NCI-H1436 treated with DMSO at 0.1 percent for 48 hours (cell line): Measurements from ENCODE around the gene RUBCNL.

Experiments used
- DNase-seq: peaks from one replicate; lab custom pipeline; 2025; lab: John Stamatoyannopoulos, UW

RUBCNL gene

DNA sequence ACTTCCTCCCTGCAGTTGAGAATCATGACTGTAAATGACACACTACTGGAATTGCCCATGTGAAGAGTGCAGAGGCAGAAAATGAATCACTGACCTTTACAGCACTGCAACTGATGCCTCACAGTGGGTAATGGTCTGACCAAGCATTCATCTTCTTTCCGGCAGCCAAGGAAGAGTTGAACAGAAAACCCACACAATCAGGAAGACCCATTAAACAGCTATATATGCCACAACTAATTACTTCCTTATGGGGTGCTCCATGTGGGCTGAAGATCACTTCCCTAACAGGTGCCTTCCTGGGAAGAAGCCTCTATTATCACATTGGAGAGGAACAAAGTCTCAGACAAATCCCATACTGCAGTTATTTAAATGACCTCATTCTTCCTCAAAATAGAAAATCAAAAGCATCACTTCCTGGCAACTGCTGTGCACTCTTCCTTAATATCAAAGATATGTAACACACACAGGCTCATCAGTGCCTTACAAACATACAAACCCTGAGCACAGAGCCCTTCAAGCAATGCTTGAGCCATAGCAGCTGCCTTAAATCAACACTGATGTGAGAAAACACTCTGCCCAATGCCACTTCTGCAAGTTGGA, 45.8 kb downstream of the RUBCNL start:
- DNase-seq: no peak

DNA sequence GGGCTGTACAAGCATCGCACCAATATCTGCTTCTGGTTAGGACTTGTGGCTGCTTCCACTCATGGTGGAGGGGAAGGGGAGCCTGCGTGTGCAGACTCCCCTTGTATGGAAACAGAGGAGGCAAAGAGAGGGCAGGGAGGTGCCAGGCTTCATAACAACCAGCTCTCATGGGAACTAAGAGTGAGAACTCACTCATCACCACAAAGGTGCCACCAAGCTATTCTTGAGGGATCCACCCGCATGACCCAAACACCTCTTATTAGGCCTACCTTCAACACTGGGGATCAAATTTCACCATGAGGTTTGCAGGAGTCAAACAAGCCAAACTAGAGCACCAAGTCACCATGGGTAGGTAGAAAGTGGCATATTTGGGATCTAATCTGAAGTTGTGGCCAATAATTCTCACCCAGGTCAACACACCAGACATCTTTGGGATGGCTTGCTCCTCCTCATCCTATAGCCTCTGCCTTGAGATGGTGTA, 46.4 kb downstream of the RUBCNL start:
- DNase-seq: no peak

DNA sequence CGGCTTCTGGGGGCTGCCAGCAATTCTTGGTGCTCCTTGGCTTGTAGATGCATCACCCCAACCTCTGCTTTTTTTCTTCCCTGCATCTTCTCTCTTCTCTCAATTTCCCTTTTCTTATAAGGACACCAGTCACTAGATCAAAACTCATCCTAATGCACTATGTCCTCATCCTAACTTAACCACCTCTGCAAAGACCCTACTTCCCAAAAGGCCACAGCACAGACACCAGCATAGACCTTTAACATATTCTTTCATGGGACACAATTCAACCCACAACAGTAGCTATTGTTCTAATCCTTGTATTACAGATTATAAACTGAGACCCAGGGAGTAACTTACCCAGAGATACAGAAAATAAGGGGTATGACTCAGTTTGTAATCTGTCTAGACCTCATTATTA, 47.0 kb downstream of the RUBCNL start:
- no peak for DNase-seq

DNA sequence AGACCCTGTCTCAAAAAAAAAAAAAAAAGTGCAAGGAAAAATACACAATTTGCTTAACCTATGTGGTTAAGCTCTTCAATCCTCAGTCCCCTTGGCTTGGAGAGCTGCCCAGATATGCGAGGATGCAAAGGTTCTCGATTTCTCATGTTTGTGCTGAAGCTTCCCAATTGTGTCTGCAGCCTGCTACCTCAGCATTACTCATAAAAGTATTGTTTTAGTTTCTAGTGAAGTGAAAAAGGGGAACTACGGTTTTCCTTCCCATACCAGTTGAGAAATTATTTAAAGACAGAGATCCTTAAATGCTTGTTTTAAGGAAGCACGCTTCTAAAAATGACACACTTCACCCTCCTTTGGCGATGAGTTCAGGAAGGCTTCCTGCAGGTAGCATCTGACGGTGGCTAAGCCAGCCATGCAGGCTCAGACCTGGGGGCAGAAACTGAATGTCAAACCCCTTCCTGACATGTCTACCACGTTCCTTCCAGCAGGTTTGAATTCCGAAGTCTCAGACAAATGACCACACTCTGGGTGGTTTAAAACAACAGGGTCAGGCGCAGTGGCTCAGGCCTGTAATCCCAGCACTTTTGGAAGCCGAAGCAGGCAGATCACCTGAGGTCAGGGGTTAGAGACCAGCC, 47.9 kb downstream of the RUBCNL start:
- DNase-seq: no peak

DNA sequence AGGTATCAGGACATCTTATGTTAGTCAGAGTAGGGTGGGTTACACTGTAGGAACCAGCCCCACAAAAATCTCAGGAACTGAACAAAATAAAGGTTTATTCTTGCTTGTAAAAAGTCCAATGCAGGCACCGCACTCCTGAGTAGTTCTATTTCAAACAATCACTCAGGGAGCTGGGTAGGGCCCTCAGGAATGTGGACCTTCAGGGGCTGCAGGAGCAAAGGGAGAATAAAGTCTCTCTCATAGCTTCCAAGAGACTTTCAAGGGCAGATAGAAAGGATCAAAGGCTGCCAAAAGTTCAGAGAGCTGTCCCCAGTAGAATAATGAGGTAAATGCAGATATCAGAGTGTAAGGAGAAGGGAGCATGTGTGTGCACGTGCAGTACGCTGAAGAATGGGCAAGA, 49.4 kb downstream of the RUBCNL start:
- no peak for DNase-seq

DNA sequence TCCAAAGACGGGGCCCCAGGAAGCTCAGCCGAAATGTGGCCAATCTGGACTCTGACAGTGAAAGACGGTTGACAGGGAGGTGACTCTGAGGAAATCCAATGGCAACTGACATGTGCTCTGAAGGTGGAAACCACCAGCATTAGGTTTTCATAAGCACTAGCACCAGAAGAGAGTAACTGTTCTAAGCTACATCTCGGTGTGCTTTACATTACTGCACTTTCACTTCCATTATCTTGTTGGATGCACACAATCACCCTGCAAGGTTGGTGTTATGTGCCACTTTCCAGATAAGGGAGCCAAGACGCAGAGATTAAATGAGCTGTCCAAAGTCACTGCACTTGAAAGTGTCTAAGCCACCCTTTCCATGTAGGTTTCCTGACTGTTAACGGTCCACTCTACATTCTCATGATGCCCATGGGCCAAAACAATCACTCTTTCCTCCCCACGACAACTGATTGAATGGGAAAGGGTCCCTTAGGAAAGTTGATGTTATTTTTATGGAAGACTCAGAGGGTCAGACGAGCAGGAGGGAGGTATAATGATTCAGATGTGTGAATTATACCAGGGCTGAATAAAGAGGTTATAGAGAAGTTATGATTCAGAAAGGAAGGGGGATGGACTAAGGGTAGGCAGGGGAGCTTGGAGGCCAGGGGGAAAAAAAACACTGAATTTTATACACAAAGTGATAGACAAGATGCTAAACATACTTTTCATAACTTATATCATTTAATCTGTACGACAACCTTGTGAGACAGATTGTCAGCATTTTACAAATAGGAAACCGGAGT, 52.8 kb downstream of the RUBCNL start:
- no peak for DNase-seq

DNA sequence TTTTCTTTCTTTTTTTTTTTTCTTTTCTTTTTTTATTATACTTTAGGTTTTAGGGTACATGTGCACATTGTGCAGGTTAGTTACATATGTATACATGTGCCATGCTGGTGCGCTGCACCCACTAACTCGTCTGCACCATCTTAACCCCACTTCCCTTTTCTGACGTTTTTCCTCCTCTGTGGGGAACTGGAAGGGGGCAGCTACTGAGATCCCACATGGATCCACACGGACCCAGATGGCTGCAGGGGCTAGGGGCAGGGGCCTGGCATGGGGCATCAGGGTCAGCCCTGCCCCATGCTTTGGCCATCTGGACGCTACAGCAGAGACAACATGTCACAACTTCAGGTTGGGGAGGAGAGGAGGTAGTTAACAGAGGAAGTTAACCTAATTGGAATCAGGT, 54.3 kb downstream of the RUBCNL start:
- DNase-seq: no peak

DNA sequence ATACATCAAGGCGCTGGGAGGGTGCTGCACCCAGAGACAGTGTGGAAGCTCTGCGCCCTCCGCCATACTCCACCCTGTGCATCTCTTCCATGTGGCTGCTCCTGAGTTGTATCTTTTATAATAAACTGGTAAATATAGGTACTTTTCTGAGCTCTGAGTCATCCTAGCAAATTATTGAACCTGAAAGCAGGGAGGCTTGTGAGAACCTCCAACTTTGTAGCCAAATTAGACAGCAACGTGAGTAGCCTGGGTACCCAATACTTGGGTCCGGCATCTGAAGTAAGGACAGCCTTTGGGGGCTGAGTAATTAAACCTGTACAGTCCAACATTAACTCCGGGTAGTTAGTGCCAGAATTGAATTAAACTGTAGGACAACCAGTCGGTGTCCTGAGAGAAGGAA, 57.4 kb downstream of the RUBCNL start:
- no peak for DNase-seq

DNA sequence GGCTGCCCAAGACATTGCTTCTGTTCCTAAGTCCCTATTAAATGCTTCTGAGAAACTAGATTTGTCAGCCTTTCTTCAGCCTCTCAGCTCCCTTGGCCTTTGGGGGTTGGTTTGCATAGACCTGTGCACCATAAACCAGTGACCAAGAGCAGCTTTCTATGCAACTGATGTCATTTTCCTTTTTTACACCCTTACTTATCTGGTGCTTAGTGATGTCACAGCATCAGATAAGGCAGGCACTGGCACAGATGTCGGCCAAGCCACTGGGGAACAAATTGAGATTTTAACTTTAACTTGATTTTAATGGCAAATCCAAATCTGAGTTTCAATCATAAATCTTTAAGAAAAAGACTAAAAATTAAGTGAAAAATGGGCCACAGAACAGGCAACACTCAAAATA, 59.8 kb downstream of the RUBCNL start:
- no peak for DNase-seq

DNA sequence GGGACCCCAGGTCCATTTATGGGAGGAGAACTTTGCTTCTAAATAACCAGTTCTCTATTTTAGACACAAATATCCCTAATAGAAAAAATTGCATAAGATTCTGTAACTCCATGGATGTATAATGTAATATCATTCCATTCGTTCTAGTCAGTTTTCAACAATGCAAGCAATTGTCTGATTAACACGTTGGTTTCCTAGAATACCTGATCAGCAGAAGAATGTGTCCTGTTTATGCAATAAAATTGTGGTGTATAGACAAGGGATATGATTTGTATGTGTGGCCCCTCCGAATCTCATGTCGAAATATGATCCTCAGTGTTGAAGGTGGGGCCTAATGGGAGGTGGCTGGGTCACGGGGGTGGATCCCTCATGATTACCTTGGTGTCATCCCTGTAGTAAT, 62.1 kb downstream of the RUBCNL start:
- no peak for DNase-seq

DNA sequence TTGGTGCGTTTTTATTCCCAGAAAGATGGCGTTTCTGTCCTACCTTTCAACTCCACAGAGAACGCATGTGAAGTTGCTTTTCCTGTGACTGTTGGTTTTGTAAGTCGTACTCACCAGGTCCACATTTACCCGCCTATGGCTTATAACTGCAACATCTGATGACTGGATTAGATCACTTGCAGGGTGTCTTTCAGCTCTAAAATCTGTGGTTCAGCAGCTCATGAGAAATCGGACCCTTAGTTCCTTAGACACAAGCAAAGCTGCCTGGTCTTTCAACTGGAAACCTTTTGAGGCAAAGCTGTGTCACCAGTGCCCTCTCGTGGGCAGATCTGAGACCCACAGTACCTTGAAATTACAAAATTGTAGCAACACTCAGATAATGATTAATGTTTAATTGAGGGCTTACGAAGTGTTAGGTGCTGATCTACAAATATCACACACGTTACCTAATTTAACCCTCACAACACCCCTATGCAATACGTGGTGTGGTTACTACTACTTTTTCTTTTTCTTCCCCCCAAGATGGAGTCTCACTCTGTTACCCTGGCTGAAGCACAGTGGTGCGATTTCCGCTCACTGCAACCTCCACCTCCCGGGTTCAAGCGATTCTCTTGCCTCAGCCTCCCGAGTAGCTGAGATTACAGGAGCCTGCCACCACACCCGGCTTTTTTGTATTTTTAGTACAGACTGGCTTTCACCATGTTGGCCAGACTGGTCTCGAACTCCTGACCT, 65.4 kb downstream of the RUBCNL start:
- no peak for DNase-seq

DNA sequence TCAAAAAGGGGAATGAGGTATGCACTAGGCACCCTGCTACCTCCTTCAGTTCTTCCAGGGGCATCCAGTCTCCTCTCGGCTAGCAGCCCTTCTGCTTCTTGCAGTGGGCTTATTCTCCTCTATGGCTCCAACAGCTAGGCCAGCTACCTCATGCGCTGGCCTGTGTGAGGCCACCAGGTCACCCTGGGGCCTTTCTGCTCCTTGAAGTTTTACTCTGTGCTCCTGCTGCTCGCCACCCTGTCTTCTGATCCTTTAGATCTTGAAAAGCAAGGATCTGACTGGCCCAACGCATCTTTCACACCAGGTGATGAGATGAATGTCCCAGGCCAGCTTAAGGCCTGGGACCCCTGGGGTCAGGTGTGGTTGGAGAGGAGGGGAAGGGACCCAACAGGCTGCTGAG, 66.2 kb downstream of the RUBCNL start:
- DNase-seq: no peak

DNA sequence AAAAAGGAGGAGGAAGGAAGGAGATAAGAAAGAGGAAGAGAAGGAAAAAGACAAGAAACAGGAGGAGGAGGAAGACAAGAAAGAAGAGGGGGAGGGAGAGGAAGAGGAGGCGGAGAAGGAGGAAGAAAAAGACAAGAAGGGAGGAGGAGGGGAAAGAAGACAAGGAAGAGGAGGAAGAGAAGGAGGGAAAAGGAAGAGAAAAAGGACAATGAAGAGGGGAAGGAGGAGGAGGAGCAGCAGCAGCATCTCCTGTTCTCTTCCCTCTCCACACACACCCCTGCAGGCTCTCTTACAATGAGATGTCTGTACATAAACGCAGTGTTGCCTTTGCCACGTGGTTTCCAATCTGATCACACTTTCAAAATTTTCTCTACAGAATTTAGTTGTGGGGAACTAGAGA, 66.6 kb downstream of the RUBCNL start:
- no peak for DNase-seq

DNA sequence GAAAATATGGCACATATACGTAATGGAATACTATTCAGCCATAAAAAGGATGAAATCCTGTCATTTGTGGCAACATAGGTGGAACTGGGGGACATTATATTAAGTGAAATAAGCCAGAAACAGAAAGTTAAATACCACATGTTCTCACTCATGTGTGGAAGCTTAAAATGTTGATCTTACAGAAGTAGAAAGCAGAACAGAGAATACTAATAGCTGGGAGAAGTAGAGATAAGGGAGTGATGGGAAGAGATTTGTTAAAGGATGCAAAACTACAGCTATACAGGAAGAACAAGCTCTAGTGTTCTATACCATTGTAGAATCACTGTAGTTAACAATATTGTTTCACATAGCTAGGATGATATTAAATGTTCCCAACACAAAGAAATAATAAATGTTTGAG, 68.1 kb downstream of the RUBCNL start:
- DNase-seq: no peak

DNA sequence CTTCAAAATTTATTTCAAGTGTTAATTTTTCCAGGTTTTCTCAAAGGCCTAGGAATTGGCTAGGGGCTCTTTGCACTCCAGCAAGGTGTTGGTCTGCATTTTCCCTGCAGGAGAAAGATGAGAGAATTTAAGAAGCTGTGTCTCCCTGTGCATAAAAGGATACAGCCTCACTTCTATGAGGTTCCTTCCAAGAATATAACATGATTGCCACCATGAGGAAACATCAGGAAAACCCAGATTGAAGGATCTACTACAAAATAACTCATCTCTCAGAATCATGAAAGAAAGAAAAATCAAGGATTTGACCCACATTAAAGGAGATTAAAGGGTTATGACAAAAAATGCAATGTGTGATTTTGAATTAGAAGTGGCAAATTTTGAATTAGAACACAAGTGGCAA, 69.9 kb downstream of the RUBCNL start:
- DNase-seq: no peak

DNA sequence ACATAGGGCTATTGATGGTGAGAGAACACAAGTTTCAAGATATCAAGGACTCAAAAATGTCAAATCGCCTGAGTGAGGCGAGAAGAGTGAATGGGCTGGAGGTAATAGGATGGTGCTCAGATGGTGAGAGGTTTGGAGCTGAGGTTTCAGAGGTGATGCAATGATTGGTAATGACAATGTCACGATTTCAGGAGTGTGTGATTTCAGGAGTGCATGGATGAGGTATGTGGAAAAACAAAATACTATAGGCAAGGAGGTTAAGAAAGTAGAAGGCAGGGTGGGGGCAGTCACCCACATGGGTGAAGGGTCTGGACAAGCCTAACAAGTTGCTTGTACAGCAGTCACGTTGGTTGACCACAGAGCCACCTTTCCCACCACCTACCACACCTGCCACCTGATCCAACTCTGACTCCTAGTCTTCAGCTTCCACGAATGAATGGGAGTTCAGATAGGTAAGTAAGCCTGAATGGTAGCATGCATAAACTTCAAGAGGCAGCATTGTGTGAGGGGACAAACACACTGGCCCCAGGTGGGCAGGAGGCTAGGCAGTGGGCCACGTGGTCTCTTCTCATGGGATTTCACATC, 71.5 kb downstream of the RUBCNL start:
- no peak for DNase-seq

DNA sequence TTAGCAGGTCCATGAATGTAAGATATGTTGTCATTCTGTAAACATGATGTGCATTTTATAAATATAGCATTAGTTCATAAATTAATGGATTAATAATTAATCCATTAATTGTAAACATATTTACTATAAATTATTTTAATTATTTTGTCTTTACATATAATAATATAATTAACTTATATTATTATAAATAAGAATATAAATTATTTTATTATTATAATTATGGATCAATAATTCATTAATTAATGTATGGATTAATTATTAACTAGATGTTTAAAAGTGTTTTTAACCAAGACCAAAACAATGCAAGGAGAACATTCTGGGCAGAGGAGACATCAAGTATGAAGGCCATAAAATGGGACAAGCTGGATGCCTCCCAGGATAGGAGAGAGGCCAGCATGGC, 72.0 kb downstream of the RUBCNL start:
- no peak for DNase-seq

DNA sequence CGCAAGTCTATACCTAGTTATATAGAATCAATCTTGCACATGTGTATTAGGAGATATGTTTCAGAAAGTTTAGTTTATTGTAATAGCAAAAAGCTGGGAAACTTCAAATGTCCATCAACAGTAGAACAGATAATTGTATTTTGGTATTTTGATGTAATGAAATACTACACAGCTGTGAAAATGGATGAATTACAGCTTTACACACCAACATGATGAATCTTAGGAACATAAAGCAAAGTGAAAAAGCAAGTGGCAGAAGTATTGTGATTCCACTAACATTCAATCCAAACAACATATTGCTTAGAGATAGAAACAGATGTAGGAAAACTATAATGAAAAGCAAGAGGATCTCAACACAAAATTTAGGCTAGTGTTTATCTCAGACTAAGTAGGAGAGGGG, 72.5 kb downstream of the RUBCNL start:
- no peak for DNase-seq

DNA sequence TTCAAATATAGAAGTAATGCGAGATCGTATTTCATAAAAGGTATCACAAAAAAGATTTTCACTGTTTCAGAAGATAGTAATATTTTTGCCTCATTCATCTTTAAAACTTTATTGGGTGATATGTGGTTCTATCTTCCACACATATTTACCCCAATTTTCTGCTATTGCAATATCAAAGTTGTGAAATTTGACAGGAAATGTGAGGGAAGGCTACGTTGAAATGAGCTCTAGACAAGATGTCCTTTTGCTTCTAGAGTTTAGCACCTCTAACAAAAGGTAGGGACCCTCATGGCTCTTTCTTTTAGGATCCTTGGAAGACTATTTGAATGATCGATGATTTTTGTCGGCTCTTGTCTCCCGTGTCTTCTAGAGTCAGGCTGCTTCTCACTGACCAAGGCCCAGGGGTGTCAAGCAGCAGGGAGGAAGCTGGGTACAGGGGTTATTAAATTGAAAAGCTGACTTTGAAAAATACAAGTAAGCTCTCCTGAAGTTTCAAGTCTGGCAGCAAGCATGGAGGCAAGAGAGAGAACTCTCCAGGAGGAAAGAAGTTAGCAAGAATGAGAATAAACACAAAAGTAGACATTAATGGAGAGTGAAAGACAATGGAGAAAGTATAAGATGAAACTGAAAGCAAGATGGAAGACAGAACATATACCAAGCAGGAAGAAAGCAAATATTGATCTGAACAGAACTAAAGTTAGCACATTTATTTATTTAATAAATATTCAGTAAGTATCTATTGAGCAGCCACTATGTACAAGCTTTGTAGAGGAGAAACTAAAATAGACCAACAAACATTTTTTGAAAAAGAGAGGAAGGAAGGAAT, 73.4 kb downstream of the RUBCNL start:
- DNase-seq: no peak

DNA sequence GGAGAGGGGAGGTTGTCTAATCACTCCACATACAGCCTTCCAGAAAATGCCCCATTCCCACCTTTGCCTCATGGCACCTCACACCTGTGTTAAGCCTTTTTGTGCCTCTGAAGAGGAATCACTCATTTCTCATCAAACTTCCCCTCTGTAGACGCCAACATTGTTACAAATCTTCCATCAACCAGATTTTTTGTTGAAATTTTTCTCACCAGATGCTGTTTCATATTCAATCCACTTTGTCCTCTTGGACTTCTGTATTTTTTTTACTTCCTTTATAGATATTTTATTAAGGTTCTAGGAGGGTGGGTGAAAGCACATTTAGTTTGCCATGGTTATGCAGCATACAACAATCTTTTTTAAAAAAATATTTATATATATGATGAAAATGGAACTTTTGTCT, 74.0 kb downstream of the RUBCNL start:
- DNase-seq: no peak

DNA sequence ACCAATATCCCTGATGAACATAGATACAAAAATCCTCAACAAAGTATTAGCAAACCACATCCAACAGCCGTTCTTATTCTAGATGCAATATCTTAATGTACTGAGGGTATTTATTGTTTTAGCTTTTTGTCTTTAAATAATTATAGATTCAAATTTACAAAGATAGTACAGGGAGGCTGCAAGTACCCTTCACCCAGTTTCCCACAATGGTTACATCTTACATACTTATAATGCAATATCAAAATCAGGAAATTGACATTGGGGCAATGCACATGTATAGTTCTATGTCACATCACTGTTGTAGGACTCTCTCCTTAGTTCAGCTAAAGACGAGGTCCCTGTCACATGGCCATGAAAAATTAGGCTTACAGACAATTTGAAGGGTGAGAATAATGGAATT, 75.8 kb downstream of the RUBCNL start:
- no peak for DNase-seq

DNA sequence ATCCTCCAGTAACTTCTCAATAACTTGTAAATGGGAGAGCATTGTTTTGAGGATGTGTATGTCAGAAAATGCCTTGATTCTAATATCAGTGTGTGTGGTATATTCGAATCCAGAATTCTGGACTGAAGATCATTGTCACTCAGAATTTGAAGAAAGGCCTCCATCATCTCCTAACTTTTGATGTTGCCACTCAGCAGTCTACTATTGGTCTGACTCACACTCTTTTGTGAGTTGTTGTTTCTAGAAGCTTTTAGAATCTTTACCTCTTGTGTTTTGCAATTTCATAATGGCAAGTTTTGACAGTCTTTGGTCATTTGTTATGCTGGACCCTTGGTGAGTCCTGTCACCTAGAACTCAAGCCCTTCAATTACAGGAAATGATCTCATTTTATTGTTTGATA, 77.0 kb downstream of the RUBCNL start:
- DNase-seq: no peak
